Peyer's patch (tissue), 4 donors: ENCODE data around the gene SRCIN1.

ENCODE experiments used
- POLR2A ChIP-seq, 2 donors: fragments of 450-650 bp; IDR thresholded peaks; one replicate each; pipeline ENCODE4 v1.5.1; 2017; ENCODE audit warnings: antibody characterized with exemption in 2 of 2, mild to moderate bottlenecking in 2 of 2, moderate library complexity in 2 of 2
- TF ChIP-seq, protein P1 (sequence below), 6 experiments: fragments of 450-650 bp in 4 of 6; fragments of 200-600 bp in 2 of 6; sonication (generic) in 1 of 6; IDR thresholded peaks; one replicate each; pipeline ENCODE4 v1.5.1; 2017 to 2019; ENCODE audit warnings: antibody characterized with exemption in 6 of 6, mild to moderate bottlenecking in 3 of 6, moderate library complexity in 1 of 6

DNA sequence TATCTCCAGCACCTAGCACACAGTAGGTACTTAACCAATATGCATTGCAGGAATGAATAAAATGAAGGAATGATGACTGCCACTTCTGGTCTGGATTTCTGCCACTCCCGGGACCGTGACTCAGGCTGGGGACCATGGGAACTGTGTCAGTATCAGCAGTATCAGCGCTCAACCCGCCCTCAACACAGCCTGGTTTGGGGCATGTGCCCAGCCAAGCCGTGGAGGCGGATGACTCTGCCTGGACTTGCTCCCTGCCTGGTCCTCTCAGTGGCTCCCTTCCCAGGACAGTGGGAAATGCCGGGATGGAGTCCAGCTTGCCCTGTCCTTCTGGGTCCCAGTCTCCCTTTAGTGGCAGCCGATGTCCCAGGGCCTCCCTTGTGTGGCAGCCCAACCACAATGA, 55.1 kb downstream of the SRCIN1 start:
- TF ChIP-seq, protein P1, sequence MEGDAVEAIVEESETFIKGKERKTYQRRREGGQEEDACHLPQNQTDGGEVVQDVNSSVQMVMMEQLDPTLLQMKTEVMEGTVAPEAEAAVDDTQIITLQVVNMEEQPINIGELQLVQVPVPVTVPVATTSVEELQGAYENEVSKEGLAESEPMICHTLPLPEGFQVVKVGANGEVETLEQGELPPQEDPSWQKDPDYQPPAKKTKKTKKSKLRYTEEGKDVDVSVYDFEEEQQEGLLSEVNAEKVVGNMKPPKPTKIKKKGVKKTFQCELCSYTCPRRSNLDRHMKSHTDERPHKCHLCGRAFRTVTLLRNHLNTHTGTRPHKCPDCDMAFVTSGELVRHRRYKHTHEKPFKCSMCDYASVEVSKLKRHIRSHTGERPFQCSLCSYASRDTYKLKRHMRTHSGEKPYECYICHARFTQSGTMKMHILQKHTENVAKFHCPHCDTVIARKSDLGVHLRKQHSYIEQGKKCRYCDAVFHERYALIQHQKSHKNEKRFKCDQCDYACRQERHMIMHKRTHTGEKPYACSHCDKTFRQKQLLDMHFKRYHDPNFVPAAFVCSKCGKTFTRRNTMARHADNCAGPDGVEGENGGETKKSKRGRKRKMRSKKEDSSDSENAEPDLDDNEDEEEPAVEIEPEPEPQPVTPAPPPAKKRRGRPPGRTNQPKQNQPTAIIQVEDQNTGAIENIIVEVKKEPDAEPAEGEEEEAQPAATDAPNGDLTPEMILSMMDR (IDR thresholded peaks at IDR 0.05) = no peak
- no peak for TF ChIP-seq POLR2A (IDR thresholded peaks at IDR 0.05)
